HG03103 (cell line): ENCODE results near the gene FN3K.
"Not testable (repeated sequence)": the region's sequence is repeated elsewhere in the genome, so short reads cannot be mapped to it uniquely, and the experiment has no call there.

ENCODE experiments used
- ATAC-seq: cut with Tn5 transposase; IDR thresholded peaks from one replicate; pipeline ENCODE4 v1.9.1; 2021; ENCODE audit warnings: low read depth; ENCODE audit not compliant: unreplicated experiment

The FN3K gene

GRCh38 chr17:82736511-82737185 lies 1.2 kb downstream of the FN3K start:
- no peak for ATAC-seq

- ATAC-seq, result no peak
Observed at GRCh38 chr17:82737967-82738877, 2.8 kb downstream of the FN3K start.

GRCh38 chr17:82740906-82741759 lies 5.7 kb downstream of the FN3K start:
- ATAC-seq, result no peak

GRCh38 chr17:82743344-82744219 lies 8.2 kb downstream of the FN3K start:
- no peak for ATAC-seq

GRCh38 chr17:82744736-82745135 lies 9.3 kb downstream of the FN3K start:
- ATAC-seq, result not testable (repeated sequence)

GRCh38 chr17:82745524-82745923 lies 10.1 kb downstream of the FN3K start:
- ATAC-seq, result no peak

- no peak for ATAC-seq
Observed at GRCh38 chr17:82748756-82749155, 13.3 kb downstream of the FN3K start.

GRCh38 chr17:82750241-82750908 lies 15.0 kb downstream of the FN3K start:
- ATAC-seq, result no peak

GRCh38 chr17:82751171-82751570 lies 15.8 kb downstream of the FN3K start:
- ATAC-seq, result no peak

GRCh38 chr17:82751571-82752370 lies 16.4 kb downstream of the FN3K start, which contains the start of gene TBCD:
Gene TBCD, plus strand, starts transcription at chr17:82752065. Its CDS starts 129 bp downstream, at chr17:82752194.
- ATAC-seq, result peak; percentile 67

GRCh38 chr17:82752371-82753200 lies 17.2 kb downstream of the FN3K start:
- ATAC-seq, result peak; percentile 22

GRCh38 chr17:82753201-82753464 lies 17.7 kb downstream of the FN3K start:
- ATAC-seq, result no peak

GRCh38 chr17:82754297-82755208 lies 19.1 kb downstream of the FN3K start:
- no peak for ATAC-seq

GRCh38 chr17:82756166-82756565 lies 20.8 kb downstream of the FN3K start:
- ATAC-seq, result no peak

- no peak for ATAC-seq
Observed at GRCh38 chr17:82765371-82765770, 30.0 kb downstream of the FN3K start.

- no peak for ATAC-seq
Observed at GRCh38 chr17:82767041-82767754, 31.8 kb downstream of the FN3K start.
